GM19324 (cell line): ENCODE data around the gene EPS8L1.
"Not testable (repeated sequence)": the region's sequence is repeated elsewhere in the genome, so short reads cannot be mapped to it uniquely, and the experiment has no call there.

ENCODE experiments used
- ATAC-seq: cut with Tn5 transposase; IDR thresholded peaks from one replicate; pipeline ENCODE4 v1.9.1; 2021; ENCODE audit warnings: mild to moderate bottlenecking, moderate library complexity; ENCODE audit not compliant: unreplicated experiment, low FRiP score

Gene EPS8L1

DNA sequence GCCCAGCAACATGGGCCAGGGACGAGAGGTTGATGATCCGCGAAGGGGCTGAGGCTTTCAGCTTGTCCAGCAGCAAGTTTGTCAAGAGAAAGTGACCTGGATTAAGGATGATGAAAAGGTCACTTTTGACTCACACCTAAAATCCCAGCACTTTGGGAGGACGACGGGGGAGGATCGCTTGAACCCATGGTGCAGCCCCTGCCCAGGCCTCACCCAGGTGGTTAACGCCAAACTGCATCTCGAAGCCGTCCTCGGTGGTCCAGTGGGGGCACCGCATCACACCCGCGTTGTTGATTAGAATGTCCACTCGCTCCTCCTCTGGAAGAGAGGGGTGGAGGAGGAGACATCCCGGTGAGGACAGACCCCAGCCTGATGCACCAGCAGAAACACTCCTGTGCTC is 27.2 kb upstream of the EPS8L1 start:
- no peak for ATAC-seq

DNA sequence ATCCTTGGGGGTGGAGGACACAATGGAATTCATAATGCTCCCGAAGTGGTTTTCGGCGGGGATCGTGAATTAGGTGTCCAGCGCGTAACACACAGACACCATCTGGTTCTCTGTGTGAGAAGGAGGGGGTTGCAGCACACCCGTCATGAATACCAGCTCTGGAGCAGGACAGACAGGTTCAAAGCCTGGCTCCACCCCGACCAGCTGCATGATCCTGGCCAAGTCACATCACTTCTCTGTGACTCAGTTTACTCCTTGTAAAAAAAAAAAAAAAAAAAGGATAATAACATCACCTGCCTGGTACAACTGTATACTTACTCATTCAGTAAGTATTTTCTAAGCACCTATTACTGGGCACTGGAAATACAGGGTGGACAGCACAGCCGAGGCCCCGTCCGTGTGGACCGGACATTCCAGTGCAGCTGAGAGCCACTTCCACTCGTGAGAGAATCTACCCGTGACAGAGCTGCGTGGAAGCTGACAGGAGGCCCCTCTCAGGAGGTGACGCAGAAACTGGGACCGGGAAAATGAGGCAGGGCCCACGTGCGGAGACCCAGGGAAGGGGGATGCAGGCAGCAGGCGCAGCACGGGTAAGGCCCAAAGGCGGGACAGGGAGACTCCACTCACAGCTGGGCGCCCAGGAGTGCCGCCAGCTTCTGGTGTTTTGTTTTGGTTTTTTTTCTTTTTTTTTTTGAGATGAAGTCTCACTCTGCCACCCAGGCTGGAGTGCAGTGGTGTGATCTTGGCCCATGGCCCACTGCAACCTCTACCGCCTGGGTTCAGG is 24.7 kb upstream of the EPS8L1 start:
- no peak for ATAC-seq

GRCh38 chr19:55053735-55054134 is 21.9 kb upstream of the EPS8L1 start:
- no peak for ATAC-seq

DNA sequence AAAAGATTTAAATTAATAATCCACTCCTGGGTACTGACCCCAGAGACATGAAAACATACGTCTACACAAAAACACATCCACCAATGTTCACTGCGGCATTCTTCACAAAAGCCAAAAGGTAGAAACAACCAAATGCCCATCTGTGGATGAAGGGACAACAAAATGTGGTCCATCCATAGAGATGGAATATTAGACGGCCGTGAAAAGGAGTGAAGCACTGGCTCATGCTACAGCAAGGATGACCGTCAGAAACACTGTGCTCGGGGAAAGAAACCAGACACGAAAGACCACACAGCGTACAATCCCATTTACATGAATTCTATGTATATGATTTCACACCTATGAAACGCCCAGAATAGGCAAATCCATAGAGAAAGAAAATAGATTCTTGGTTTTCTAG is 18.8 kb upstream of the EPS8L1 start:
- ATAC-seq, result no peak

DNA sequence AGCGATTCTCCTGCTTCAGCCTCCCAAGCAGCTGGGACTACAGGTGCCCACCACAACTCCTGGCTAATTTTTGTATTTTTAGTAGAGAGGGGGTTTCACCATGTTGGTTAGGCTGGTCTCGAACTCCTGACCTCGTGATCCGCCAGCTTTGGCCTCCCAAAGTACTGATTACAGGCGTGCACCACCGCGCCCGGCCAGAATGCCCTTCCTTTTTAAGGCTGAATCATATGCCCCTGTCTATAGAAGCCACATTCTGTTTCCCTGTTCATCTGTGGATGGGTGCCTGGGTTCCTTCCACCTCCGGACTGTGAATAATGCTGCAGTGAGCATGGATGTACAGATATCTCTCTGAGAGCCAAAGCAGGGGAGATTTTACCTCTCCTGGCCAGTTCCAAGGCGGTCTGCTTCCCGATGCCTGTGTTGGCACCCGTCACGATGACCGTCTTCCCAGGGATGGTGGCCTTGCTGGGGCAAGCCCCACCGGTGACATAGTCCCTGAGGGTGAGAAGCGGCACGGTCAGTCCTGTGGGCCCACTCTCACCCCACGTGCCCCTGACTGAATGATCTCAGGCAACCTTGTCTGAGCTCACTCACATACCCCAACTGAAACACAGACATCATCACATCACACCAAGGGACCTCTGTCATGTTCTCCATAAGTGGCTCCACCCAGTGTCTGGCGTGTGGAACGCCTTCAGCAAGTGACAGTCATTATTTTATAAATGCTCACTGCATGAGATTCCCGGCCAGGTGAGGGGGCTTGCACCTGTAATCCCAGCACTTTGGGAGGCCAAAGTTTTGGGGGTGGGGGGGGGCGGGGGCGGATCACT is 16.7 kb upstream of the EPS8L1 start:
- ATAC-seq, result no peak

DNA sequence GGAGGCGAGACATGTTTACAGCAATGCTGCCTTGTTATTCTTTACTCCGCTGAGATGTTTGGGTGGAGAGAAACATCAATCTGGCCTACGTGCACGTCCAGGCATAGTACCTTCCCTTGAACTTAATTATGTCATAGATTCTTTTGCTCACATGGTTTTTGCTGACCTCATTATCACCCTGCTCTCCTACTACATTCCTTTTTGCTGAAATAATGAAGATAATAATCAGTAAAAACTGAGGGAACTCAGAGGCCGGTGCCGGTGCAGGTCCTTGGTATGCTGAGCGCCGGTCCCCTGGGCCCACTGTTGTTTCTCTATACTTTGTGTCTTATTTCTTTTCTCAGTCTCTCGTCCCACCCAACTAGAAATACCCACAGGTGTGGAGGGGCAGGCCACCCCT is 15.4 kb upstream of the EPS8L1 start:
- ATAC-seq, result not testable (repeated sequence)

GRCh38 chr19:55062735-55063491 is 12.8 kb upstream of the EPS8L1 start, which contains the start of gene RDH13:
Gene RDH13 (minus strand): TSS chr19:55063148. CDS start chr19:55063032, 116 bp downstream.
- peak; percentile 83 for ATAC-seq

DNA sequence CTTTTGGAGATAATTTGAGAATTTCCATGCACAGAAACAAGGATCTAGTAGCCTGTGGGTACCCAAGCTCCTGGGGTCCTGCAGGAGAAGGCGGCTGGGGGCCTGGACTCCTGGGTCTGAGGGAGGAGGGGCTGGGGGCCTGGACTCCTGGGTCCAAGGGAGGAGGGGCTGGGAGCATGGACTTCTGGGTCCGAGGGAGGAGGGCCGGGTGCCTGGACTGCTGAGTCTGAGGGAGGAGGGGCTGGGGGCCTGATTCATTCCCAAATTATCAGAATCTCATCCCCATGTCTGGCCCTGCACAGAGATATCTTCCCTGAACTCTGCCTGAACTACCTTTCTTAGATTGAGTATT is 12.2 kb upstream of the EPS8L1 start:
- no peak for ATAC-seq

- ATAC-seq, result not testable (repeated sequence)
These were observed 10.2 kb upstream of the EPS8L1 start for GRCh38 chr19:55065516-55065915.

DNA sequence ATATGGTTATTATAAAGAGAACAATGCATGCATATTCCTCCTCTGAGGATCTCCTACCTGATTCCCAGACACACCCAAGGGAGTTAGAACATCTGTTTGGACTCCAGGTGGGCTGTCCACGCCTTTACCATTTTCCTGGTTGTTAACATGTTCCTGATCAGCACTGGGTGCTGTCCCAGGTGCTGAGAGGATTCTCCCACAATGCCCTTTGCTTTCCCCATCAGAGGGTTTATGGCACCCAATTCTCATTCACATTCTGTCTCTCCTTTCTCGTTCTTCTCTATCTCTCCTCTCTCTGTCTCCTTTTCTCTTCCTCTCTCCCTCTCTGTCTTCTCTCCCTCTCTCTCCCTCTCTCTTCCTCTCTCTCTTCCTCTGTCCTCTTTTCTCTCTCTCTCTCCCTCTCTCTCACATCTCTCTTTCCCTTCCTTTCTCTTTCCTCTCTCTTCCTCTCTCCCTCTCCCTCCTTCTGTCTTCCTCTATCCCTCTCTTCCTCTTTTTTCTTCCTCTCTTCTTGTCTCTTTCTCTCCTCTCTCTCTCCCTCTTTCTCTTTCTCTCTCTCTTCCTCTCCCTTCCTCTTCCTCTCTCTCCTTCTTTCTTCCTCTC is 9.5 kb upstream of the EPS8L1 start:
- no peak for ATAC-seq

DNA sequence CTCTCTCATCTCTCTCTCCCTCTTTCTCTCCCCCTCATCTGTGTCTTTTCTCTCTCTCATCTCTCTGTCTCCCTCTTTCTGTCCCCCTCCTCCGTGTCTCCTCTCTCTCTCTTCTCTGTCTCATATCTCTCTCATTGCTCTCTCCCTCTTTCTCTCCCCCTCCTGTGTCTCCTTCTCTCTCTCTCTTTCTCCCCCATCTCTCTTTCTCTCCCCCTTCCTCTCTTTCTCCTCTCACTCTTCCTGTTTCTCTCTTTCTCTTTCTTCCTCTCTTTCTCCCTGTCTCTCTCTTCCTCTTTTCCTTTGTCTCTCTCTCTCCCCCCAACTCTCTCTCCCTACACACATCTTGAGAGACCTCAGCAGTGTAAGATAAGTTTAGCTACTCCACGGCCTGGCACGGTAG is 7.8 kb upstream of the EPS8L1 start:
- no peak for ATAC-seq

DNA sequence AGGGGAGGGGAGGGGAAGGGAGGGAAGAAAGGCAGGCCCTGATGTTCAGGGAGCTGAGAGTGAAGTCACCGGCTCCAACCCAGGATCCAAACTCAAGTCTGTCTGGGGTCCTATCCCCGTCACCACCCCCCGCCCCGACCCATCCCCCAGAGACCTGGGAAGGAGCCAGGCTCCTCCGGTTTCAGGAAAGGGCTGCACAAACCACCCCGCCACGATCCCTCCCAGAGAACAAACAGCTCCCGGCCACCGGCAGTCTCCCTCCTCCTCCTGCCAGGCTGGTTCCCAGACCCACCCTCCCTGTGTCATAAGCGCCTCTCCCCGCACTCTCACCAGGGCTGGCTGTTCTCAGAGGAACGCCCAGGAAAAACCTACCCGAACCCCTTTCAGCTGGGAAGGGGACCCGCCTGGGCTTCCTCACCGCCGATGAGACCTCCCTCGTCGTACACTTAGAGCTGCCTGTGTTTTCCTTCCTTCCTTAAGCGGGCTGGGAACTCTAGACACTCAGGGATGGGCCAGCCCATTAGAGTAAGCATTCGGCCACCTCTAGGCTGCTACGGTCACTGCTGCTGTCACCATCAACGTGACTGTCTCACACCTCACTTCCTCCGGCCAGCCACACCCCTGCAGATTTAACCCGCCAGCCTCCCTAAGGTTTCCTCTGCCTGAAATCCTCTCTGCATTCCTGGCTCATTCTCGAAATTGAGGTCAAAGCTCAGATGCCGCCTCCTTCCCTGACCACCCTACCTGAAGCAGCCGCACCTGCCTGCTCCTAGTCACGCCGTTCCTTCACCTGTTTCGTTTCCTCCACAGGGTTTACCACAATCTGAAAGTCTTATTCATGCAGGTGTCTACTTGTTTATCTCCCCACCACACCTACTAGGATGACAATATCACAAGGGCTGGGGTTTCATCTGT is 6.5 kb upstream of the EPS8L1 start:
- ATAC-seq, result no peak

GRCh38 chr19:55069865-55070197 is 5.8 kb upstream of the EPS8L1 start:
- no peak for ATAC-seq

DNA sequence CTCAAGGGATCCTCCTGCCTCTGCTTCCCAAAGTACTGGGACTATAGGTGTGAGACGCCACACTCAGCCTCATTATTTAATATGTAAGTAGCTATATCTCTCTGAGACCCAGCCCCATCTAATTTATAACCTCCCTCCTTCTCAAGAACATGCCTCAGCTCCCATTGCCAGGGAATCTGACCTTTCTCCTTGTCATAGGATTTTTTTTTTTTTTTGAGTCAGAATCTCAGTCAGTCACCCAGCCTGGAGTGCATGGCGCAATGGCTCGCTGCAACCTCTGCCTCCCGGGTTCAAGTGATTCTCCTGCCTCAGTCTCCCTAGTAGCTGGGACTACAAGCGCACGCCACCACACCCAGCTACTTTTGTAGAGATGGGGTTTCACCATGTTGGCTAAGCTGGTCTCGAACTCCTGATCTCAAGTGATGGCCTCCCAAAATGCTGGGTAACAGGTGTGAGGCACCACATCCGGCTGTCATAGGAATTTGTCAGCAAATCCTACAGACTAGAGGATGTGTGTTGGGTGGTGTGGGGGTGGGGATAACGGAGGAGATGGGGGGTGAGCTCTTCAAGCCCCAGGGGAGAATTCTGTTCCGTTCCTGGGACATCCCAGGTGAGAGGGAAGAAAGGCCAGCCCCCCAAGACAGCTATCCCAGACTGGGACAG is 5.1 kb upstream of the EPS8L1 start:
- no peak for ATAC-seq

DNA sequence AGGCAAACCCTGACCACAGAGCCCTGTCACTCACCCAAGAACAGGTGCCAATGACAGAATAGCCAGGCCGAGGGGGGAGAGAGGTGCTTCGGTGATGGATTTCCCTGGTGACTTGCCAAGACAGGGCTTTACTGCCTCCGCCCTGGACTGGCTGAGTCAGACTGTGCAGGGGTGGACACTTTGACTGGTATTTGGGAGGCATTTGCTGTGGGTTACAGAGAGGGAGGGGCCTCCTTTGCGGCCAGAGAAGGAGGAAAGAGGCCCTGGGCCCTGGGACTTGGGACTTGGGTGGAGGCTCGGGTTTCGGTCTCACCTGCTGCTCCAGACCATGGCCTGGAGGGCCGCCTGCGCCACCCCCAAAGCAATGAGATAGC is 4.6 kb upstream of the EPS8L1 start:
- ATAC-seq, result no peak

DNA sequence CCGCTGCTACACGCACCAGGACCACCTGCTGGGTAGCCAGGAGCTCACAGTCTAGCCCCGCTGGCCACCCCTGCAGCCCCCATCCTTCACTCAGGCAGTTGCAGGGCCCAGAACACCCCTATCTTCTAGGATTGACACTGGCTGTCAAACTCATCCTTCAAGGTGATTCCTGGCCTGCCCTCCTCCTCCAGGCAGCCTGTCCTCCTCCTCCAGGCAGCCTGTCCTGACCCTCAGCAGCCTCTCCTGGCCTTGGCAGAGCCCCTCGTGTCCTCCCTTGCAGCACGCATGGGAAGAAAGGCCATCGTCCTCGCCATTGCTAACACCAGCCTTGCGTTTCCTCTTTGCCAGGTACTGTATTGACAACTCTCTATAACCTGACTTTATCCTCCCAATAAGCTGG is 3.8 kb upstream of the EPS8L1 start:
- no peak for ATAC-seq

DNA sequence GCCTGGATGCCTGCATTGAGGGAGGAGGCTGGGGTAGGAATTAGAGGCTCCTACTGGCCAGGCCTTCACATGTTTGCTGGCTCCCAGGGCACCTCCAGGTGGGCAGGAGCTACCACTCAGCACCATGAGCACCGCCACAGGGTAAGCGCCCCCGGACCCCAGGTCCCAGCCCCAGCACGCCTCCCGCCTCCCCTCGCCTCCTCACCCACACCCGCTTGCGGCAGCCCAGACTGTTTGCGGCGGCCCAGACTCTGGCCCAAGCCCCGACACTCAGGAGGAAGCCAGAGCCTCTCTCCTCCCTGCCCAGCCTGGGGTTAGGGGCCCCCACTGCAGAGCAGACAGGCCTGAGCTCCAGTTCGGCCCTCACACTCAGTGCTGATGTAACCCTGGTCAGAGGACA is 652 bp downstream of the EPS8L1 start:
- ATAC-seq, result no peak

DNA sequence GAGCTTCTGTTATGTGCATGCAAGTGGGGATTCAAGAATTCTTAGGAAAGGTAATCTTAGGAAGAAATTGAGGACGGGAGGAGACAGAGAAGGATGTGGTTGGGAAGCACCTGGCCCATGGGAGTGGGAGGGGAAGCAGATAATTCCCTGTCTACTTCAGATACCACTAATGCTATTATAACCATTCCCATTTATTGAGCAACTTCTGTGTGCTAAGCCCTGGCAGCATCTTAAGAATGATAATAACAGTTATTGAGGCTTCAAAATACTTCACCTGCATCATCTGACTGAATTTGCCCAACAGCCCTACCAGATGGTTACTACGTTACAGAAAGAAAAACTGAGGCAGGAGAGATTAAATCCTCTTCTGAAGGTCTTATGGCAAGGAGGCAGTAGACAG is 1.4 kb downstream of the EPS8L1 start:
- no peak for ATAC-seq

- ATAC-seq, result no peak
These were observed 3.3 kb downstream of the EPS8L1 start for GRCh38 chr19:55078996-55079395.
